Measurements from ENCODE around the gene CCDC3. TPM values are rescaled to one million over a fixed set of nuclear protein-coding genes. Genes with fewer than 3 reads are reported as not detected.

CCDC3 gene
- total and polyA plus RNA-seq, 8 donors = 6.0 to 11.8 (median 8.2) TPM

DNA sequence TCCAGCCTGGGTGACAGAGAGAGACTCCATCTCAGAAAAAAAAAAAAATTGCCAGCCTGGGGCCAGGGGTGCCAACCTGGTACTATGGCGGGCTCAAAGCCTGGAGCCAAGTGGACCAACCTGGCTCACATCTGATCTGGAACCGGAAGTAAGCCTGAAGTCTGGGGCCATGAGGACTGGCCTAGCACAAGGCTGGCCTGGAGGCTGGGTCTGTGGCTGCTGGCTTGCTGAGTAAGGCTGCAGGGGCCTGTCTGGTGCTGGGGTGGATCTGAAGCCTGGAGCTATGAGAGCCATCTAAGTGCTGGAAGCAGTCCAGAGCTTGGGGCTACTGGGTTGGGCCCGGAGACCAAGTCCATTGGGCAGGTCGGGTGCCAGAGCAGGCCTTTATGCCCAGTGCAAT lies 84.9 kb downstream of the CCDC3 start:
- Histone ChIP-seq H3K36me3 (no peaks in the 10 kb centered on the region), H3K27ac (no peak overlapping the region), H3K4me1 (no peaks in the 10 kb centered on the region), H3K4me3 (no peak overlapping the region), H3K9me3 (no peaks in the 10 kb centered on the region), H3K27me3 (no peaks in the 10 kb centered on the region)
- TF ChIP-seq CTCF (IDR thresholded peaks at IDR 0.05) = no peak
- no peak for DNase-seq
- intact Hi-C loops (cut with DNase I) = no loop called here
- no peak for ATAC-seq

- ATAC-seq (no peak), DNase-seq (no peak)
- no peaks in the 10 kb centered on the region for H3K9me3 ChIP-seq
- H3K27me3 ChIP-seq = no peaks in the 10 kb centered on the region
- intact Hi-C loops (cut with DNase I) = no loop called here
- no peak overlapping the region for H3K27ac ChIP-seq
- H3K36me3 ChIP-seq = no peaks in the 10 kb centered on the region
- H3K4me3 ChIP-seq = no peak overlapping the region
- TF ChIP-seq CTCF (IDR thresholded peaks at IDR 0.05) = no peak
- no peaks in the 10 kb centered on the region for H3K4me1 ChIP-seq
Observed at GRCh38 chr10:12915637-12916168, 85.8 kb downstream of the CCDC3 start.

DNA sequence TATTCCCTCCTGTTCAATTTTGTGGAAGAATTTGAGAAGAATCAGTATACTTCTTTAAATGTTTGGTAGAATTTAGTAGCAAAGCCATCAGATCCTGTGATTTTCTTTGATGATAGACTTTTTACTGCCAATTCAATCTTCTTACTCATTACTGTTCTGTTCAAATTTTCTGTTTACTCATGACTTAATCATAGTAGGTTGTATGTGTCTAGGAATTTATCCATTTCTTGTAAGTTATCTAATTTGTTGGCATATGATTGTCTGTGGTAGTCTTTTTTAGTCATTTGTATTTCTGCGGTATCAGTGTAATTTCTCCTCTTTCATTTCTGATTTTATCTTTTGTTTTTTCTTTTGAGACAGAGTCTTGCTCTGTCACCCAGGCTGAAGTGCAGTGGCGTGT lies 87.4 kb downstream of the CCDC3 start:
- Histone ChIP-seq H3K27ac (no peak overlapping the region), H3K4me3 (no peak overlapping the region), H3K36me3 (no peaks in the 10 kb centered on the region), H3K9me3 (no peaks in the 10 kb centered on the region), H3K27me3 (no peaks in the 10 kb centered on the region), H3K4me1 (no peaks in the 10 kb centered on the region)
- no peak for DNase-seq
- no peak for TF ChIP-seq CTCF (IDR thresholded peaks at IDR 0.05)
- intact Hi-C loops (cut with DNase I) = no loop called here
- no peak for ATAC-seq

GRCh38 chr10:12911795-12912194 lies 89.7 kb downstream of the CCDC3 start:
- ATAC-seq = no peak
- TF ChIP-seq CTCF (IDR thresholded peaks at IDR 0.05) = no peak

GRCh38 chr10:12910835-12911234 lies 90.7 kb downstream of the CCDC3 start:
- Histone ChIP-seq H3K27me3 (no peaks in the 10 kb centered on the region), H3K36me3 (no peaks in the 10 kb centered on the region), H3K4me1 (no peaks in the 10 kb centered on the region), H3K27ac (no peak overlapping the region), H3K9me3 (no peaks in the 10 kb centered on the region), H3K4me3 (no peak overlapping the region)
- intact Hi-C loops (cut with DNase I) = no loop called here
- ATAC-seq (no peak), DNase-seq (no peak)
- TF ChIP-seq CTCF (IDR thresholded peaks at IDR 0.05) = no peak

More at GRCh38 chr10:12911795-12912194, 89.7 kb downstream of the CCDC3 start:
- no peaks in the 10 kb centered on the region for H3K36me3 ChIP-seq
- no peaks in the 10 kb centered on the region for H3K27me3 ChIP-seq
- intact Hi-C loops (cut with DNase I) = no loop called here
- H3K9me3 ChIP-seq = no peaks in the 10 kb centered on the region
- DNase-seq = no peak
- H3K27ac ChIP-seq = no peak overlapping the region
- no peaks in the 10 kb centered on the region for H3K4me1 ChIP-seq
- H3K4me3 ChIP-seq = no peak overlapping the region
